ENCODE results near the gene CLEC1A. TPM values are rescaled to one million over a fixed set of nuclear protein-coding genes. Genes with fewer than 3 reads are reported as not detected.

CLEC1A gene
- total RNA-seq, 2 experiments from 2014 or later = not detected

GRCh38 chr12:10031321-10031720 is 67.5 kb downstream of the CLEC1A start:
- Histone ChIP-seq H3K27ac (ENCODE audit: low read depth, low read length, poor library complexity, severe bottlenecking) (no peak overlapping the region), H4K20me1 (ENCODE audit: insufficient read depth, low read length) (no peaks in the 10 kb centered on the region), H3K9me3 (ENCODE audit: low read length) (no peaks in the 10 kb centered on the region), H3K4me1 (ENCODE audit: insufficient read depth, low read length, poor library complexity, severe bottlenecking) (no peaks in the 10 kb centered on the region), H3K4me2 (ENCODE audit: low read length) (no peak overlapping the region), H3K79me2 (ENCODE audit: insufficient read depth, low read depth, low read length) (no peaks in the 10 kb centered on the region), H3K36me3 (ENCODE audit: insufficient read depth, low read length) (no peaks in the 10 kb centered on the region), H2AFZ (ENCODE audit: low read length) (no peak overlapping the region), H3K9me2 (ENCODE audit: insufficient read depth, low read length) (no peaks in the 10 kb centered on the region), H3K4me3 (ENCODE audit: low read depth, low read length, poor library complexity, severe bottlenecking) (no peak overlapping the region)
- POLR2A ChIA-PET = interaction anchor here (0.6 kb wide), 1 partner anchor 228 kb away, joined by 3 read pairs; no protein-coding TSS in a partner anchor
- CTCF ChIA-PET (ENCODE audit: unreplicated experiment) = no interaction called here
- no peak for DNase-seq (ENCODE audit: low spot score)
- intact Hi-C loops (cut with micrococcal nuclease; ENCODE audit: unreplicated experiment) = loop anchor here (10.0 kb wide), 2 partner anchors 303 to 533 kb away; no protein-coding TSS in a partner anchor
- BruUV-seq (replicated peaks) = no TSS peak
- TF ChIP-seq CTCF (conservative IDR thresholded peaks at IDR 0.05; ENCODE audit: low read length) (no peak), EZH2phosphoT487 (IDR thresholded peaks at IDR 0.05; ENCODE audit: borderline replicate concordance, low read depth, low read length) (no peak)

- Histone ChIP-seq H3K4me1 (ENCODE audit: insufficient read depth, low read length, poor library complexity, severe bottlenecking) (no peaks in the 10 kb centered on the region), H4K20me1 (ENCODE audit: insufficient read depth, low read length) (no peaks in the 10 kb centered on the region), H3K9me2 (ENCODE audit: insufficient read depth, low read length) (no peaks in the 10 kb centered on the region), H3K27ac (ENCODE audit: low read depth, low read length, poor library complexity, severe bottlenecking) (no peak within 1 kb of the TSS), H3K9me3 (ENCODE audit: low read length) (no peaks in the 10 kb centered on the region), H3K36me3 (ENCODE audit: insufficient read depth, low read length) (no peaks in the 10 kb centered on the region), H3K79me2 (ENCODE audit: insufficient read depth, low read depth, low read length) (no peaks in the 10 kb centered on the region), H3K4me2 (ENCODE audit: low read length) (no peak within 1 kb of the TSS), H3K4me3 (ENCODE audit: low read depth, low read length, poor library complexity, severe bottlenecking) (no peak within 1 kb of the TSS), H2AFZ (ENCODE audit: low read length) (no peak within 1 kb of the TSS)
- TF ChIP-seq EZH2phosphoT487 (IDR thresholded peaks at IDR 0.05; ENCODE audit: borderline replicate concordance, low read depth, low read length) (no peak), CTCF (conservative IDR thresholded peaks at IDR 0.05; ENCODE audit: low read length) (no peak)
- ChIA-PET CTCF (ENCODE audit: unreplicated experiment) (no interaction called here), POLR2A (interaction anchor here (0.6 to 1.2 kb wide), 2 partner anchors 13 to 229 kb away, joined by 3 read pairs; no protein-coding TSS in a partner anchor)
- BruUV-seq (replicated peaks) = no TSS peak
- DNase-seq (ENCODE audit: low spot score) = no peak
- intact Hi-C loops (cut with micrococcal nuclease; ENCODE audit: unreplicated experiment) = loop anchor here (10.0 kb wide), 2 partner anchors 304 to 534 kb away; no protein-coding TSS in a partner anchor
Observed at GRCh38 chr12:10030446-10030845, 68.3 kb downstream of the CLEC1A start, which contains the start of gene CLEC9A. Gene CLEC9A (plus strand): TSS chr12:10030682. CDS start chr12:10052688, 22,006 bp downstream.

- intact Hi-C loops (cut with micrococcal nuclease; ENCODE audit: unreplicated experiment) = no loop called here
- Histone ChIP-seq H3K9me2 (ENCODE audit: insufficient read depth, low read length) (no peaks in the 10 kb centered on the region), H4K20me1 (ENCODE audit: insufficient read depth, low read length) (no peaks in the 10 kb centered on the region), H3K4me3 (ENCODE audit: low read depth, low read length, poor library complexity, severe bottlenecking) (no peak overlapping the region), H3K4me1 (ENCODE audit: insufficient read depth, low read length, poor library complexity, severe bottlenecking) (no peaks in the 10 kb centered on the region), H2AFZ (ENCODE audit: low read length) (no peak overlapping the region), H3K79me2 (ENCODE audit: insufficient read depth, low read depth, low read length) (no peaks in the 10 kb centered on the region), H3K4me2 (ENCODE audit: low read length) (no peak overlapping the region), H3K9me3 (ENCODE audit: low read length) (no peaks in the 10 kb centered on the region), H3K36me3 (ENCODE audit: insufficient read depth, low read length) (no peaks in the 10 kb centered on the region), H3K27ac (ENCODE audit: low read depth, low read length, poor library complexity, severe bottlenecking) (no peak overlapping the region)
- no peak for DNase-seq (ENCODE audit: low spot score)
- BruUV-seq (replicated peaks) = no TSS peak
- POLR2A ChIA-PET = interaction anchor here (0.5 to 0.6 kb wide), 2 partner anchors 11 to 1908 kb away, joined by 3 read pairs; no protein-coding TSS in a partner anchor
- CTCF ChIA-PET (ENCODE audit: unreplicated experiment) = no interaction called here
- TF ChIP-seq CTCF (conservative IDR thresholded peaks at IDR 0.05; ENCODE audit: low read length) (no peak), EZH2phosphoT487 (IDR thresholded peaks at IDR 0.05; ENCODE audit: borderline replicate concordance, low read depth, low read length) (no peak)
Observed at GRCh38 chr12:10027721-10028120, 71.1 kb downstream of the CLEC1A start.
